A172 (cell line): ENCODE results near the gene PNN. TPM values are rescaled to one million over a fixed set of nuclear protein-coding genes. Genes with fewer than 3 reads are reported as not detected.
"Not testable (repeated sequence)": the region's sequence is repeated elsewhere in the genome, so short reads cannot be mapped to it uniquely, and the experiment has no call there.

Source experiments
- DNase-seq: peaks from one replicate; pipeline ENCODE4 v3.0.0-alpha.2; 2015; ENCODE audit warnings: low spot score
- total RNA-seq: library from RNA; depleted of rRNA; stranded (reverse); fragments of >200 nt; shearing (Covaris generic); gene quantifications from 2 replicates; pipeline ENCODE4 v1.2.3, GENCODE V29; 2014

The PNN gene
- total RNA-seq, 1 experiment from 2014 or later, result 26.2 TPM

DNA sequence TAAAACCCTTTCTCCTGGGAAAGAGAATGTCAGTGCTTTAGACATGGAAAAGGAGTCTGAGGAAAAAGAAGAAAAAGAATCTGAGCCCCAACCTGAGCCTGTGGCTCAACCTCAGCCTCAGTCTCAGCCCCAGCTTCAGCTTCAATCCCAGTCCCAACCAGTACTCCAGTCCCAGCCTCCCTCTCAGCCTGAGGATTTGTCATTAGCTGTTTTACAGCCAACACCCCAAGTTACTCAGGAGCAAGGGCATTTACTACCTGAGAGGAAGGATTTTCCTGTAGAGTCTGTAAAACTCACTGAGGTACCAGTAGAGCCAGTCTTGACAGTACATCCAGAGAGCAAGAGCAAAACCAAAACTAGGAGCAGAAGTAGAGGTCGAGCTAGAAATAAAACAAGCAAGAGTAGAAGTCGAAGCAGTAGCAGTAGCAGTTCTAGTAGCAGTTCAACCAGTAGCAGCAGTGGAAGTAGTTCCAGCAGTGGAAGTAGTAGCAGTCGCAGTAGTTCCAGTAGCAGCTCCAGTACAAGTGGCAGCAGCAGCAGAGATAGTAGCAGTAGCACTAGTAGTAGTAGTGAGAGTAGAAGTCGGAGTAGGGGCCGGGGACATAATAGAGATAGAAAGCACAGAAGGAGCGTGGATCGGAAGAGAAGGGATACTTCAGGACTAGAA is 6.1 kb downstream of the PNN start:
- DNase-seq, result no peak

DNA sequence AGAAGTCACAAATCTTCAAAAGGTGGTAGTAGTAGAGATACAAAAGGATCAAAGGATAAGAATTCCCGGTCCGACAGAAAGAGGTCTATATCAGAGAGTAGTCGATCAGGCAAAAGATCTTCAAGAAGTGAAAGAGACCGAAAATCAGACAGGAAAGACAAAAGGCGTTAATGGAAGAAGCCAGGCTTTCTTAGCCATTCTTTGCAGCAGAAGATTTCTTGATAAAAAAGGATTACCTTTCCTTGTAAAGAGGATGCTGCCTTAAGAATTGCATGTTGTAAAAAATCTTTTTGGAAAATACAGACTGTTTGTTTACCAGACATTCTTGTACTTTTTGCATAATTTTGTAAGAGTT is 6.6 kb downstream of the PNN start:
- DNase-seq, result no peak

DNA sequence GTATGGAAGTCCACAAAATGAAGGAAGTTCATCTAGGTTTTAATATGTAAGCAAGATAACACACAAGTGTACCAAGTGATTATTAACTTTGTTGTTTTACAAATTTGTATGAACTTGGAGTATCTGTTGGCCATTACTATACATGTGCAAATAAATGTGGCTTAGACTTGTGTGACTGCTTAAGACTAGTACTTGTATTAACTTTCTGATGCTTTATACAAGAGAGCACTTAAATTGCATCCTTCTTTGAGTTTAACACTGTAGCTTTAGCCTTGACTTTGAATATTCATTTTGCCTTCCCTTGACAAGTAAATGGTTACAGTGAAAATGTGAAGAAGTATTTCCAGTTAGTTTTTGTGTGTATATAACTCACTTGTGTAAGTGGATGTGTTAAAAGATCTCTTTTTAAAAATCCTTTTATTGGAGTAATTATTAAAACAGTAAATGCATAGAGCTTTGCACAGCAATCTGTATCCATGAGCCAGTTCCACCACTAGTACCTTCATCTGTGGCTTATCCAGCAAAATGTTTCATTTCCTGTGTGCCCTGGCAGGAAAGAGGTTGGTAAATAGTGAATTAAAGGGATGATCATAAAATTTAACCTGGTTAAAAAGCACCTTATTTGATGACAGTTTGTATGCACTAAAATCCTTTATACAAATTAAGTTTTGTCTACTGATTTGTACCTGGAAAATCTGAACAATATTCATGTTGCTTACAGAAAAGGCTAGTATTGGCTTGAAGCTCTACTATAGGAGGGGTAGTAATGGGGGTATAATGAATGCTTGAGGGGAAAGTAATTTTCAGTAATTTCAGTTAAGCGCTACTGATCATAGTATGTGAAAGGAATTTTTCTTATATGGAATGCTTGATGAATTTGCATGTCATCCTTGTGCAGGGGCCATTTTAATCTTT is 8.0 kb downstream of the PNN start:
- DNase-seq, result no peak

DNA sequence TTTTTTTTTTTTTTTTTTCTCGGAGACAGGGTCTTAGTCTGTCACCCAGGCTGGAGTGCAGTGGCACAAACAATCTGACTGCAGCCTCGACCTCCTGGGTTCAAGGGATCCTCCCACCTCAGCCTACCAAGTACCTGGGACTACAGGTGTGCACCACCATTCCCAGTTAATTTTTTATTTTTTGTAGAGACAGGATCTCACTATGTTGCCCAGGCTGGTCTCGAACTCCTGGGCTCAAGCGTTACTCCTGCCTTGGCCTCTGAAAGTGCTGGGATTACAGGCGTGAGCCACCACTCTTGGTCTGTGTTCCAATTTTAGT is 8.6 kb downstream of the PNN start:
- DNase-seq, result not testable (repeated sequence)

DNA sequence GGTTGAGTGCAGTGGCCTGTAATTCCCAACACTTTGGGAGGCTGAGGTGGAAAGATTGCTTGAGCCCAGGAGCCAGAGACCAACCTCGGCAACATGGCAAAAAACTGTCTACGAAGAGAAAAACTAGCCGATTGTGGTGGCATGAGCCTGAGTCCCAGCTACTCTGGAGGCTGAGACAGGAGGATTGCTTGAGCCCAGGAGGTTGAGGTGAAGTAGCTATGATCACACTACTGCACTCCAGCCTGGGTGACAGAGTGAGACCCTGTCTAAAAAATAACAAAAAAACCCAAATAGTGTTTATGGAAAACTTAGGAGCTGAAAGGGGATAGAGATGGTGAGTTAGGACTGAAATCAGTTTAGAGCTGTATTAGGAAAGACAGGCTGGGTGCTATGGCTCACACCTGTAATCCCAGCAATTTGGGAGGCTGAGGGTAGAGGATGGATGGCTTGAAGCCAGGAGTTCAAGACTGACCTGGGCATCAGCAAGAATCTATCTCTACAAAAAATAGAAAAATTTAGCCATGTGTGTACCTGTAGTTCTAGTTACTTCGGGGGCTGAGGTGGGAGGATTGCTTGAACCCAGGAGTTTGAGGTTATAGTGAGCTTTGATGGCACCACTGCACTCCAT is 9.7 kb downstream of the PNN start:
- DNase-seq, result no peak

DNA sequence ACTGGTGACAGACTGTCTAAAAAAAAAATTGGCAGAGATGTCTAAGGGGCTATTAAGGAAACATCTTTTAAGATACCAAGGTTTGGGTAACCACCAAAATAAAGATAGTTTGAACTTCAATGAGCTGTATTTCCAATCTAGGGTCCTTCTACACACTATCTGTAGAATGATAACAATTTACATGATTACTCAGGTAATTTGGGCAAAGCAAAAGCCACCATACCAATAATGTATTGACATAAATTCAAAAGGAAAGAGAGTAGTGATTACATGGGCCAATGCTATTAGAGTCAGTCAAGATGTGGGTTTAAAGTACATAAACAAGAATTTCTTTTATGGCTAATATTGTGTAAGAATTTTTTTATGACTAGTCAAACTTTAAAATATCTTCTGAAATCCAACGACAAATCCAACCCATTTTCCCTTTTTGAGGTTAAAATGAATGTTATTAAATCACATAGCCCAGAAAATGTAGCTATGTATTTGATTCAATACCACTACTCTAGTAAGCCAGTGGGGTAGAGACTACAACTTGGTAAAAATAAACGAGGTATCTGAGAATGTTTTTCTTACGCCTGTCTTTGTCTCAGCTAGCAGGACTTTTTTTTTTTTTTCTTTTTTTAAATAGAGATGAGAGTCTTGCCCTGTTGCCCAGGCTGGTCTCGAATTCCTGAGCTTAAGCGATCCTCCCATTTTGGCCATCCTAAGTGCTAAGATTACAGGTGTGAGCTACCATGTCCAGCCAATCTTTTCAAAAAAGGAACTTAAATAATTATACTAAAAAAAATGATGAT is 10.4 kb downstream of the PNN start:
- no peak for DNase-seq

DNA sequence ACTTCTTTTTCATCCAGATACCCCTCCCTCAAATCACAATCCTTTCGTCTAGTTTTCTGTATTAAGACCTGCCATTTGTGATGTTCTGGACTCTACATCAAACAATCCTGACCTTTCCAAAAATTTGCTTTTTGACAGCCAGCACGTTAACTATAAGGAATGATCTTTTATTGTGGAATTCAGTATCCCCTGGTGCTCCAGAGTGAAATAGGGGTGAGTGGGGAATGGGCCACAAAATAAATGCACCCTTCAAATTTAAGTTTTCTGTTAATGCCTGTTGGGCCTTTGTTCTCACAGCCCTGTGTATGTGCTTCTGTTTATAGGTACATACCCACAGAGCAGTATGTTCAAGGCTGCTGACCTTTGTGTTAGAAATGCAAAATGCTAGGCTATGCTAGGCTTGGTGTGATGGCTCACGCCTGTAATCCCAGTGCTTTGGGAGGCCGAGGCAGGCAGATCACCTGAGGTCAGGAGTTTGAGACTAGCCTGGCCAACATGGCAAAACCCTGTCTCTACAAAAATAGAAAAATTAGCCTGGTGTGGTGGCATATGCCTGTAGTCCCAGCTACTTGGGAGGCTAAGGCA is 12.0 kb downstream of the PNN start:
- DNase-seq, result no peak

DNA sequence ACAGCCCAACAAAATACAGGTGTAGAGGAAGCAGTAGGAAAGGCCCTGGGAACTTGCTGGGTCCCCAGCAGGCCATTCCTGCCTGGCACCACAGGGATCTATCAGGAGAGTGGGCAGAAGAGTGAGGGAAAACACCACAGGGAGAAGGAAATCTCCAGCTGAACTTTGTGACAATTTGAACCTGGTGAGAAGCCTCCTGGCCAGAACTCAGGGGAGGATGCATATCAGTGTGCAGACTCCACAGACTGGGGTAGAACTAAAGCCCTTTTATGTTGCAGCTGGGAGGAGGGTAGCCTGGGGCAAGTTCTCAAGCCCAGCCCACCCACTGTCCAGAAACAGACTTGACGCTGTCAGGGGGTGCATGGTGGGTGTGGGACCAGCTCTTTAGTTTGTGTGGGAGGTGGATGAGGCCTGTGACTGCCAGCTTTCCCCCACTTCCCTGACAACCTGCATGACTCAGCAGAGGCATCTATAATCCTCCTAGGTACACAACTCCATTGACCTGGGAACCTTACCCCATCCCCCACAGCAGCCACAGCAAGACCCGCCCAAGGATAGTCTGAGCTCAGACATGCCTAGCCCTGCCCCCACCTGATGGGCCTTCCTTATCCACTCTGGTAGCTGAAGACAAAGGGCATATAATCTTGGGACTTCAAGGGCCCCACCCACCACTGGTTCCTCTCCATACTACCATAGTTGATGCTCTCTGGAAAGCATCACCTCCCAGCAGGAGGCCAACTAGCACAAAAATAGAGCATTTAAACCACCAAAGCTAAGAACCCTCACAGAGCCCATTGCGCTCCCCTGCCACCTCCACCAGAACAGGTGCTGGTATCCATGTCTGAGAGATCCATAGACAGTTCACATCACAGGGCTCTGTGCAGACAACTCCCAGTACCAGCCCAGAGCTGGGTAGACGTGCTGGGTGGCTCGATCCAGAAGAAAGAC is 28.9 kb downstream of the PNN start:
- DNase-seq, result no peak

DNA sequence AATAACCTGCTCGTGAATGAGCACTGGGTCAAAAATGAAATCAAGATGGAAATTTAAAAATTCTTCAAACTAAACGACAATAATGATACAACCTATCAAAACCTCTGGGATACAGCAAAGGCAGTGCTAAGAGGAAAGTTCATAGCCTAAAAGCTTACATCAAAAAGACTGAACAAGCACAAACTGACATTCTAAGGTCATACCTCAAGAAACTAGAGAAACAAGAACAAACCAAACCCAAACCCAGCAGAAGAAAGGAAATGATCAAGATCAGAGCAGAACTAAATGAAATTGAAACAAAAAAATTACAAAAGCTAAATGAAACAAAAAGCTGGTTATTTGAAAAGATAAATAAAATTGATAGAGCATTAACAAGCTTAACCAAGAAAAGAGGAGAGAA is 32.4 kb downstream of the PNN start:
- not testable (repeated sequence) for DNase-seq

DNA sequence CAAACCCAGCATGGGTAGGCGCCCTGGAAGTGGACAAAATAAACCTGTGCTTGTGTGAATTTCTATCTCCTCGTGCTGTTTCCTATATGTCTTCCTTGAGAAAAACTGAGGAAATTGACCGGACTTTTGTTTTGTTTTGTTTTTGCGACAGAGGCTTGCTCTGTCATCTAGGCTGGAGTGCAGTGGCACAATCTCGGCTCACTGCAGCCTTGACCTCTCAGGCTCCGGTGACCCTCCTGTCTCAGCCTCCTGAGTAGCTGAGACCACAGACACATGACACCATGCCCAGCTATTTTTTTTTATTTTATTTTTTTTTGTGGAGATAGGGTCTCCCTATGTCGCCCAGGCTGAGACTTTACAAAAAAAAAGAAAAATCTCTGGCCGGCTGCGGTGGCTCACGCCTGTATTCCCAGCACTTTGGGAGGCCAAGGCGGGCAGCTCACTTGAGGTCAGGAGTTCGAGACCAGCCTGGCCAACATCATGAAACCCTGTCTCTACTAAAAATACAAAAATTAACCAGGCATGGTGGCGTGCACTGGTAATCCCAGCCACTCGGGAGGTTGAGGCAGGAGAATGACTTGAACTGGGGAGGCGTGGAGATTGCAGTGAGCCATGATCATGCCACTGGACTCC is 36.2 kb downstream of the PNN start:
- DNase-seq, result no peak

DNA sequence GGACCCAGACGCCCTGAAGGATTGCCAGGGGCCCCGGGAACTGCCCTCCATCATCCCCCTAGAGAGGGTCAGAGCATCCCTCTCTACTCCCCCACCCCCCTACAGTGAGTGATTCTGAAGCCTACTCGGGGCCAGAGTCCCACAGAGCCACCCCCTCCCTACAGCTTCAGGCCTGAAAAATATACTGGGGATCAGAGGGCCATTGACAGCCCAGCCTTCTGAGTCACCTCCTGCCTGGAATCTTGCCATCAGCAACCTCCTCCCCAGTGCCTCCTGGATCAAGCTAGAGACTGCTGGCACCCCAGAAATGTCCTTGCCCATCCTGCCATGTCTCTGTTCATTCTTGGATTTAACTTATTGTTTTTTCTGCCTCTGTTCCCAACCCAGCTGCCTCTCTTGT is 37.0 kb downstream of the PNN start:
- peak; percentile 46 for DNase-seq

DNA sequence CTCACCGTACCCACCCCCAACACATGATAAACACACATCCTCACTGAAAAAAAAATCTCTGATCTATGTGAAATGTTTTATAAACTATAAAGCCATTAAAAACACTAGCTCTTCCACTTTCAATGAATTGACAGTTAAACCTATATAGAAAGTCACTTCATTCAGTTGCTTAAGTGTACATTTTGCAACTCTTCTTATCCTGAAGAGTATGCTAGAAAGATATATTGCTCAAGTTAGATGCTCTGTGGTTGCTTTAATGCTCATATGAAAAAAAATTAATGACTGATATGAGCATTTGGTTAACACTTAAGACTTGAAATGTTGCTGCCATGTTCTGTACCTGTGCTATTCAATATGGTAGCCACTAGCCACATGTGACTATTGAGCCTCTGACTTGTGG is 37.6 kb downstream of the PNN start:
- no peak for DNase-seq

DNA sequence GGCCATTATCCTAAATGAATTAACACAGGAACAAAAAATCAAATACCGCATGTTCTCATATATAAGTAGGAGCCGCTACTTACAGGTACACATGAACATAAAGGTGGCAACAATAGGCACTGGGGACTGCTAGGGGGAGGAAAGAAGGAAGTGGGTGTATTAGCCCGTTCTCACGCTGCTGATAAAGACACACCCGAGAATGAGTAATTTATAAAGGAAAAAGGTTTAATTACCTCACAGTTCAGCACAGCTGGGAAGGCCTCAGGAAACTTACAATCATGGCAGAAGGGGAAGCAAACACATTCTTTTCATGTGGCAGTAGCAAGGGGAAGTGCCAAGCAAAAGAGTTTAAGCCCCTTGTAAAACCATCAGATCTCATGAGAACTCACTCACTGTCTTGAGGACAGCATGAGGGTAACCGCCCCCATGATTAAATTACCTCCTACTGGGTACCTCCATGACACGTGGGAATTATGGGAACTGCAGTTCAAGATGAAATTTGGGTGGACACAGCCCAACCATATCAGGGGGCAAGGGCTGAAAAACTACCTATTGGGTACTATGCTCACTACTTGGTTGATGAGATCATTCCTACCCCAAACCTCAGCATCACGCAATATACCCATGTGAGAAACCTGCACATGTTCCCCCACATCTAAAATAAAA is 42.3 kb downstream of the PNN start:
- DNase-seq, result no peak

DNA sequence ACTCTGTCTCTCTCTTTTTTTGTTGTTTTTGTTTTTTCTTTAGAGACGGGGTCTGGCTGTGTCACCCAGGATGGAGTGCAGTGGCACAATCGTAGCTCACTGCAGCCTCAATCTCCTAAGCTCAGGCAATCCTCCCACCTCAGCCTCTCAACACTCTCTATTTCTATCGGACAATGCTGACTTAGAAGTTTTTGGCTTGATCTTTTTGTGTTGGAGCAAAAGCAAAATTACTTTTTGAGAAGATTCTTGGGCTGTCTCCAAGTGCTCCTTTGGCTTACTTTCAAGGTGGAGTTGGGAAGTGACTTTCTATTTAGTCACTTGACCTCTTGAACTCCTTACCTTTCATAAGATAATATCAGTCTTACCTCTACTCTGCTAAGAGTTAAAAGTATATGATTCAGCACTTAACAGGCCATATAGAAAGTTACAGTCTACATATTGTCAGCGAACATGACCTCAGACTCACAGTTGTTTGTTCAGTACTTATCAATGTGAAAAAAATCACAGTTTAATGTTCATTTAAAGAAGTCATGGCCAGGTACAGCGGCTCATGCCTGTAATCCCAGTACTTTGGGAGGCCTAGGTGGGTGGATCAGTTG is 43.2 kb downstream of the PNN start:
- DNase-seq, result peak; percentile 42

DNA sequence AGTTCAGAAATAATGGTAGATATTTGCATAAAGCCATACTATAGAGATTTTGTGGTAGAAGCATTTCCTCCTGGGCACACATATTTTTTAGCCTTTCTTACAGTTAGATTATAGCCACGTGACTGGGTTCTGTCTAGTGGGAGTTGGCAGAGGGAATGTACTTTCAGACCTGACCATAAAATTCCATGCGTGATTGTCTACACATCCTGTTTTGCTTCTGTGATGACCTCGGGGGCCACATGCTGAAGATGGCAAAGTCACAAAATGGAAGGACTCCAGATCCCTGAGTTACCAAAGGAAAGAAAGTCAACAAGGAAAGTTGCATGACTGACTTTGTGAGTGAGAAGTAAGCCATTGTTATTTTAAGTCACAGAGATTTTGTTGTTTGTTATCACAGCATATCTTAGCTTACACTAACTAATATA is 44.0 kb downstream of the PNN start:
- DNase-seq, result peak; percentile 46

DNA sequence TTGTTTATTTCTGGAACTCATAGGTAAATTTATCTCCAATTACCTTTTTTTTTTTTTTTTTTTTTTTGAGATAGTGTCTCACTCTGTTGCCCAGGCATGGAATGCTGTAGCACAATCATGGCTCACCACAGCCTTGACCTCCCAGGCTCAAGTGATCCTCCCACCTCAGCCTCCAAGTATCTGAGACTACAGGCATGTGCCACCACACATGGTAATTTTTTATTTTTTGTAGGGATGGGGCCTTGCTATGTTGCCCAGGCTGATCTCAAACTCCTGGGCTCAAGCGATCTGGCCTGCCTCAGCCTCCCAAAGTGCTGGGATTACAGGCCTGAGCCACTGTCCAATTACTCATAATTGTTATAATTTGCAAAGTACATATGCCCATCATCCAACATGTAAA is 45.4 kb downstream of the PNN start:
- DNase-seq, result not testable (repeated sequence)

DNA sequence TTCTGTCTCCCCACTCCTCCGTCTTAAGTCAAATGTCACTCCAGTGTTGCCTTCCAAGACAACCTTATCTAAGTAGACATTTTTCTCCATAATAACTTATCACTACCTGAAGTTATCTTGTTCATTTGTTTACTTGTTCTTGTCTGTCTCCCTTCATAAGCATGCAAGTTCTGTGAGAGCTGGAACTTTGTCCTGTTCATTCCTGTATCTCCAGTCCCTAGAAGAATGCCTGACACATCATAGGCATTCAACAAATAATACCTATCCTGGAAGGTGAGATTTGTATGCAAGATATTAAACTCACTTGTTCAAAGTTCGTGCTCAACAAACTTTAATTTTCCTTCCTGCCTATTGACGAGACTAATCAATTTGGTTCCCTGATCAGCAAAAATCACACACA is 53.0 kb downstream of the PNN start:
- no peak for DNase-seq

DNA sequence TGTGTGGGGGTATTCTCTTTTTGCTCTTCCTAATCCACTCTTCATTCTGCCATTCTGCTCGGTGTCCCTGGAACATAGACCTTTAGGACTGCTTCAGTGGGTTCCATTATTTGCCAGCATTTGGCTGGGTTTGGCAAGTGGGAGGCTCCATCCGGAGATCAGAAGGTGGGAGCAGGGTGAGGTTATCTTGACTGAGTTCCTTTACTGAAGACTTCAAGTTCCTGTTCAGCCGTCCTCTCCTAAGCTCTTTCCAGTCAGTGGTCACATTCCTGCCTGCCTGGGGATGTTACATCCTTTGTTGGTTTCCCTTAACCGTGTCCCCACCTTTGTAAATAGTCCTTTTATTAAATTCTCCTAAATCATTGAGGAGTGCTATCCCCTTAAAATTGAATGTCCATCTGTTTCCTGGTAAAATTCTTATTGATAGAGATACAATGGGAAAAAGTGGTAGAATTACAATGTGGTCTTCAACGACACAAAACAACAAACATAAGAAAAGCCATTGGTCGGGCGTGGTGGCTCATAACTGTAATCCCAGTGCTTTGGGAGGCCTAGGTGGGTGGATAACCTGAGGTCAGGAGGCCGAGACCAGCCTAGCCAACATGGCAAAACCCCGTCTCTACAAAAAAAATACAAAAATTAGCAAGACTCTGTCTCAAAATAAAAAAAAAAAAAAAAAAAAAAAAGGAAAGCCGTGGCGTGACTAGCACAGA is 53.6 kb downstream of the PNN start:
- no peak for DNase-seq

DNA sequence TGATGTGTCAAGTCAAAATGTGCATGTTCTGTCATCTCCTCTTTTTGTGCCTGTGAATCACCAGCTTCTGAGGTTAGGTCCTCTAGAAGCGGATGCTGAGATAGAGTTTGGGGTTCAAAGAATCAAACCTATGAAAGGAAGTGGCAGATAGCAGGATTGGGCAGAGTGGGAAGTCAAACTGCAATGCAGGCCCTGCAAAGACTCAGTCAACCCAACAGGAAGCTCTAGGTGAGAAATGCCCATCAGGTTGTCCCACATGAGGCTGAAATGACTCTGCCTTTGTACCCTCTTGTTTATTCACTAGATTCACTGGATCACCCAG is 54.1 kb downstream of the PNN start:
- no peak for DNase-seq
